Renal cortical epithelial cell (primary cell): Measurements from ENCODE around the gene FOXB2. TPM values are rescaled to one million over a fixed set of nuclear protein-coding genes. Genes with fewer than 3 reads are reported as not detected.
A peak's percentile ranks its signal among the peaks of the same experiment; 100 is the strongest.
"Not testable (repeated sequence)": the region's sequence is repeated elsewhere in the genome, so short reads cannot be mapped to it uniquely, and the experiment has no call there.

ENCODE experiments used
- DNase-seq: peaks from one replicate; pipeline ENCODE4 v3.0.0-alpha.2; 2011; ENCODE audit warnings: low read depth
- total RNA-seq: library from RNA; depleted of rRNA; stranded (reverse); fragments of >200 nt; gene quantifications from 2 replicates; pipeline ENCODE4 v1.2.3, GENCODE V29; 2014

The FOXB2 gene
- total RNA-seq = not detected in 2 replicates

DNA sequence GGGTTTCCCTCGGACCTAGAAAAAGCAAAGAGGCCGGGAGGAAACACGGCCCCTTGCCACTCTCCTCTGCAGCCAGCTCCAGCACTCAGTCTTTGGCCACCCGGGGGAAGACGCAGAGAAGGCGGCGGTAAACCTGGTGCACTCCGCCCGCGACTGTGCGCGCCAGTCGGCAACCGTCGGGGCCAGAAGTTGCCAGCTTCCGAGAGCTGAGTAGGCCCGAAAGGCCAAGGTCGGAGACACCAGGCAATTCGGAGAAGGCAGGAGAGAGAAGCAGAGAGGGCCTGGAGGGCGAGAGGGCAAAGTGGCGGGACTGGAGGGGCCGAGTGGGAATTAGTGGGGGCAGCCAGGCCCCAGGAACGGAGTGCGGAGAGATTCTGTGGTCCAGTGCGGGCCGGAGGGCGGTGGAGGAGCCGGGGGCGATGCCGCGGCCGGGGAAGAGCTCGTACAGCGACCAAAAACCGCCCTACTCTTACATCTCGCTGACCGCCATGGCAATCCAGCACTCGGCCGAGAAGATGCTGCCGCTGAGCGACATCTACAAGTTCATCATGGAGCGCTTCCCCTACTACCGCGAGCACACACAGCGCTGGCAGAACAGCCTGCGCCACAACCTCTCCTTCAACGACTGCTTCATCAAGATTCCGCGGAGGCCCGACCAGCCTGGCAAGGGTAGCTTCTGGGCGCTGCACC is at the start of gene FOXB2:
FOXB2 (plus strand) TSS at position 420 of the 690 bp plus-strand sequence; CDS start at position 420, 0 bp downstream.
- DNase-seq = no peak

DNA sequence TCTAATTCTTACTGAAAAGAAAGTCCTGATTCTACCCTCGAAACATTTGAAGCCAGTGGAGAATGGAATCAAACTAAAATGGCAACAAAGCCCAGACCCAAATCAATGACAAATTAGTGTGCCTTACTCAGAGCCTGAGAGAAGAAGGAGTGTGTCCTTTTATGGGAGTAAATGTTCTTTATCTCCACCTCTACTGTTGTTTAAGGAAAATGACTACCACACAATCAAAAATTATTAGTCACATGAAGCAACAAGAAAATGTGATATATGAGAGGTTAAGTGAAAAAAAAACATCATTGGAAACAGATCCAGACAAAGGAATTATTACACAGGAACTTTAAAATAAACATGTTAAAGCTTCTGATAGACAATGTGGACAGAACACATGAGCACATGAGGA is 49.7 kb upstream of the FOXB2 start:
- DNase-seq = no peak

GRCh38 chr9:76978831-76979230 is 40.6 kb upstream of the FOXB2 start:
- not testable (repeated sequence) for DNase-seq

- no peak for DNase-seq
Observed at GRCh38 chr9:76980566-76980965, 38.9 kb upstream of the FOXB2 start.

DNA sequence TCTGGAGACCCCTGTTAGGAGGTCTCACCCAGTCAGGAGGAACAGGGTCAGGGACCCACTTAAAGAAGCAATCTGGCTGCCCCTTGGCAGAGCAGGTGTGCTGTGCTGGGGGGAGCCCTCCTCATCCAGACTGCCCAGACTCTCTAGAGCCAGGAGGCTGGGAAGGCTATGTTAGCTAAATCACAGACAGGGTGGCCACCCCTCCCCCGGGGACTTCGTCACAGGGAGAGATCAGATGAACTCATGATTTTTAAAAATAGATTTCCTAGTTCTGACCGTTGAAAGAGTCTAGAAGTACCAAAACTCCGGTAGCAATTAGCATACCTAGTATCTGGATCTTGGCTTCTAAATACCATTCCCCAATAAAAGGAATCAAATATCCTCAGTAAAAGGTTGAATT is 35.0 kb upstream of the FOXB2 start:
- DNase-seq = no peak

DNA sequence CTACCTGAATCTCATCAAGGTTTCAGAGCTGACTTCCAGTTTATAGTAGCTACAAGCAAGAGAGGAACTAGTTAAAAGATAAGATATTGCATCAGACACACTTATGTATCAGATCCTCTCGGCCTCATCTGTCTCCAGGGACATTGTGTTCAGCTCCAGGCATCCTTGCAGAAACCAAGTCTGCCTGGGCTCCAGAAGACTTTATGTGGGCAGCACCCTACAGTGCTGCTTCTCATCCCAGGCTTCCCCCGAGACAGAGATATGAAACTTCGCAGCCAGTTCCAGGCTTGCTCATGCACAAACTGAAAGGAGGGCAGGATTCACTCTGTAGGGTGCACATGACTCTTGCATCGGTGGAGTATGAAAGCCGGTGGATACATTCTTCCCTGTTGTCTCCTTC is 33.9 kb upstream of the FOXB2 start:
- DNase-seq = no peak

DNA sequence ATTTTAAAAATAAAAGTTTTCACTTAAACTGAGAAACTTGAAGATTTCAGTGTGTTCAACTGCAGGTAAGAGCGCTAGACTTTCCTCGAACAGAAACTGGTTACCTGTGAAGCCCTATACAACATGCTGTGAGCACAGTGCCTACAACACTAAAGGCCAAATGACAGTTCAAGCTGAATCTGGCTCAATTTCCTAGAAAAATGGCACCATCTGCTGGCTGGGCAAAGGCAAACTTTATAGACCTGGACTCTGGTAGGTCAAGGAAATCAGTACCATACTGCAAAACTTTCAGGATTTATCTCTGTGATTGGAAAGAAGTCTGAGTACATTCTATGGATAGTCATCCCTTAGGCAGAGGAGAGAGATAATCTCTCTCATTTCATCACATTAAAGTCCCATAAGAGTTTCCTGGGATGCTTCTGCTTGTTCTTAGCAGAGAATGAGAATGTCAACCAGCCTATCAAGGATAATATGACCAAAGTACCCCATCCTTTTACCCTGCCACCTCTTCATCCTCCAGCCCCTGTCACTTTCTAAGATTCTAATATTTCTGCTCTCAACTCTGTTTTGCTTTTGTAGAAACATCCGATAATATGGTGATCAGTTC is 31.8 kb upstream of the FOXB2 start:
- peak; percentile 71 for DNase-seq

DNA sequence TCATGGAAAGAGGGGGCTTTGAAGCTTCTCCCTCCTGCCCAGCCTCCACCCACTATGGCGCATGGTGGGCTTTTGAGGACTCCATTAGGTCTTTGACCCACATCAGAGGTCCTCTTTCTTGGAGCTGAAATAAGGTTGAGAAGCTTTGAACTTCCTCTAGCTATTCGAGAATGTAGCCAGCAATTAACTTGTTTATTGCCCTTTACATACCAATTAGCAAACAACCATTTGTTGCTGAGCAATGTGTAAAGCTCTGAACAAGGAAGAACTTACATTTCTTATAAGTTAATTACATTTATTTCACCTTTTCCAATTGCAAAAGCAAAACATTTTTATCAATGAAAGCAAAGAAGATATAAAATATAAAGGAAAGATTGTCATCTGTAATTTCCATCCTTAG is 30.5 kb upstream of the FOXB2 start:
- no peak for DNase-seq

DNA sequence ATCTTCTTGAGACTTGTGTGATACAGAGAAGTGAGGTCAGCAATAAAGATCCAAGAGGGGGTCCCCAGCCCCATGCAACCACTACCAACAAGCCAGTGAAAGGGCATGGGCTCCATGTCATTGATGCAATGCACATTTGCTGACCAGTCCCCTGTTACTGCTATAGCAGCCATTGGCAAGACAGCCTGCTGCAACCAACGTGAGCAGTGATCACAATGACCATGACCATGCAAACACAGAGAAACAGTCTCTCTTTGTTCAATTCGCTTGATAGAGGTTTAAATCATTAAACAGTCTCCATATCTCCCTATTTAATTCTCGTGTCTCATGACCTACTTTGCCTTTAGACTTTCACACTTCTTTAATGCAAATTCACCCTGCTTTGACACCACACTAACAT is 30.0 kb upstream of the FOXB2 start:
- no peak for DNase-seq

GRCh38 chr9:76996700-76997099 is 22.8 kb upstream of the FOXB2 start:
- DNase-seq = peak; percentile 15

GRCh38 chr9:76999261-76999660 is 20.2 kb upstream of the FOXB2 start:
- no peak for DNase-seq

GRCh38 chr9:77000330-77000729 is 19.1 kb upstream of the FOXB2 start:
- no peak for DNase-seq

GRCh38 chr9:77003366-77003765 is 16.1 kb upstream of the FOXB2 start:
- no peak for DNase-seq

DNA sequence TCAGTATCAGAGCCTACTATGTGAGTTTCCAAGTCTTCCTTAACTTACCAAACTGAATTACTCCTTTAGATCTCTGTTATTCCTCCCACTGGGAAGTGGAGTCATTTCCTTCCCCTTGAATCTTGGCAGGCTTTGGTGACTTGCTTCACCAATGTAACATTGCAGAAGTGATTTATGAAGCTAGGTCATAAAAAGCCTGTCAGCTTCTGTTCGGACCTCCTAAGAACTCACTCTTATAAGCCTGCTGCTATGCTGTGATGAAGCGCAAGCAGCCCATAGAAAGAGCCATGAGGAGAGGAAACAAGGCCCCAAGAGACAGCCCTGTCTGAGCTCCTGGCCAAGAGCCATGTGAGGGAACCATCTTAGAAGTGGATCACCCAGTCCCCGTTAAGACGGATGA is 14.2 kb upstream of the FOXB2 start:
- no peak for DNase-seq

DNA sequence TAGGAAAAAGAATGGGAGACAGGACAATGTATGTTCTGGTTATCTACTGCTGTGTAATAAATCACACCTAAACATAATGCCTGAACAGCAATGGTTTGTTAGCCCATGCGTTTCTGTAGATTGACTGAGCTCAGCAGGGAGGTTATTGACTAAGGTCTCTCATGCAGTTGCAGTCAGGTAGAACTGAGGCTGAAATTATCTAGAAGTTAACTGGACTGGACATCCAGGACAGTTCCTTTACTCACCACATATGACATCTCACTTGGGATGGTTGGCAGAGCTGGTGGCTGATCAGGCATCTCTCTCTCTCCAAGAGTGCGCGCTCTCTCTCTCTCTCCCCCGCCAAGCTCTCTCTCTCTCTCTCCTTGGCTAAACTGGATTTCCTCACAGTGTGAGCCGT is 8.9 kb upstream of the FOXB2 start:
- DNase-seq = no peak

DNA sequence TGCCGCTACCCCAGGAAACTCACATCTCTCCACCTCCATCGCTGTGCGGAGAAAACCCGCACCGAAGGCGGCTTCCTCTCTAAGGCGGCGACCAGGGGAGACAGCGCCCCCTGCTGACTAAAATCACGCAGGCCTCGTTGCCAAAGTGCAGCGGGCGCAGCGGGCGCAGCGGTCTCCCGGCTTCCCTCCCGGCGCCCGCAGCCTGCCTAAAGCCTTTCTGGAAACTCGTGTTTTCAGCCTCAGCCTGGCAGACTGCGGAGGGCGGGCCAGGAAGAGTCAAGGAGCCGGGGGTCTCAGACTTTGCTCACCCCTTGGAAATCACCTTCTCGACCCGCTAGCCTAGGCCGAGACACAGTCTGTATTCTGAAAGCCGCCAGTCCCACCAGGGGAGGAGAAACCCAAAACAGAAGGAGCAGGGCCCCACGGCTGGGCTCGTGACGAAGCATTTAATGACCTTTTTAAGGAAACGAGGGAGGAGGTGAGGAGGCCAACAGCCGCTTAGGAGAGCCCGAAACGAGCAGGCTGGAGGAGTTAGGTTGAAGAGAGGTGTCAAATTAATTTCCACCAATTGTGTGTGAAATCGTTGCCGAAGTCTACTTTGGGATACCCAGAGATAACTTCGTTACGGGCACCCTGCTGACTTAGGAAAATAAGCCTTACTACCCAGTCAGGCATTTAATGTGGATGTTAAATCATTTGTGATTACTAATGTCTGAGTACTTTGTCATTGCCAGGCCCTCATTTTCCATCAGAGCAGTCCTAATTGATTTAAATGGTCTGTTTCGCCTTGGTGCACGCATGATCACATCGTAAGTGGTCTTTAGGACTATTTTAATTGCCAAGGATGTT is 7.3 kb upstream of the FOXB2 start:
- peak; percentile 29 for DNase-seq

GRCh38 chr9:77013206-77013931 is 6.1 kb upstream of the FOXB2 start:
- DNase-seq = no peak

- DNase-seq = no peak
Observed at GRCh38 chr9:77013932-77014596, 5.4 kb upstream of the FOXB2 start.

GRCh38 chr9:77014597-77015263 is 4.7 kb upstream of the FOXB2 start:
- DNase-seq = no peak

DNA sequence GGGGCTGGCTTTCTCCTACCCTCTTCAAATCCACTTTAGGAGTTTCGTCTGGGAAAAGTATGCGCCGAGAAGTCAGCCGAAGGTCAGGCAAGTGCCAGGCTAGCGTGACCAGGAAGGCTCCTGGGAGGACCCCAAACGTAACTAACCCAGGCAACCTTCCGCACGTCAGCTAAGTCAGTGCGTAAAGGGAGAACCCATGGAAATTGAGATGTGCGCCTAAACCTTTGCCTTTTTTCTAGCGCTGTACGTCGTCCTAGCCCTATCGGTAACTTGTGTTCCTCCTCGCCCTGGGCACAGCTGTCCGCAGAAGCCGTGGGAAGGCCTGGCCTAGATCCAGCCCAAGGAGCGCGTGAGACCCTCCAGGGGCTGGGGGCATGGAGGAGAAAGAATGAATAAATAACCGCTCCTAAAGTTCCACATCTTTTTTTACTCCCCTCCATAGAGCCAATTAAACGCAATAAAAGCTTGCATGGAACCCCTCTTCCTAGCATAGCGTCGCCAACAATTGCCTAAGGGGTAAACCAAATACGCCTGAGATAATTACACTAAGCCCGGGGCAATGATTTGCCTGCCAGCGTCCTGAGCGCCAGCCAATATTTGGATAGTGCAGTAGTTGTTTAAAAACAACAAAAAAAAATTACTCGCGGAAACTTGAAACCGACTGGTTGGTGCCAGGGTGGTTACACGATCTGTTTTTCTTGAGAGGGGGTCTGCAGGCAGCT is 4.0 kb upstream of the FOXB2 start:
- DNase-seq = no peak
